Skeletal muscle satellite cell (primary cell): ENCODE data around the gene NSL1.
"Not testable (repeated sequence)": the region's sequence is repeated elsewhere in the genome, so short reads cannot be mapped to it uniquely, and the experiment has no call there.

Experiments used
- H3K27me3 ChIP-seq: 2 replicates; pipeline ENCODE4 v1.7.0; 2013; ENCODE audit warnings: low read length; ENCODE audit not compliant: control insufficient read depth, insufficient read depth
- H3K36me3 ChIP-seq: 2 replicates; pipeline ENCODE4 v1.7.0; 2013; ENCODE audit warnings: mild to moderate bottlenecking, control low read depth, low read length; ENCODE audit not compliant: insufficient read depth
- H3K4me1 ChIP-seq: 2 replicates; pipeline ENCODE4 v1.7.0; 2013; ENCODE audit warnings: low read length; ENCODE audit not compliant: control insufficient read depth, insufficient read depth
- H3K4me2 ChIP-seq: 2 replicates; pipeline ENCODE4 v1.7.0; 2013; ENCODE audit warnings: mild to moderate bottlenecking, low read length
- H3K4me3 ChIP-seq: 2 replicates; pipeline ENCODE4 v1.7.0; 2013; ENCODE audit warnings: low read length
- H3K9ac ChIP-seq: 2 replicates; pipeline ENCODE4 v1.7.0; 2013; ENCODE audit warnings: mild to moderate bottlenecking, low read depth, low read length, moderate library complexity
- H3K9me3 ChIP-seq: replicated peaks from 2 replicates; pipeline ENCODE4 v1.7.0; 2013; ENCODE audit warnings: mild to moderate bottlenecking, control low read depth, low read length

The NSL1 gene

GRCh38 chr1:212780759-212781158, 10.8 kb downstream of the NSL1 start:
- H3K4me1 ChIP-seq = peaks cover 8% of the 10 kb centered on the region
- H3K4me2 ChIP-seq = no peak overlapping the region
- H3K36me3 ChIP-seq = peaks cover 22% of the 10 kb centered on the region
- no peaks in the 10 kb centered on the region for H3K27me3 ChIP-seq
- H3K9ac ChIP-seq = no peak overlapping the region
- H3K9me3 ChIP-seq = no peaks in the 10 kb centered on the region
- H3K4me3 ChIP-seq = no peak overlapping the region

GRCh38 chr1:212779086-212779485, 12.5 kb downstream of the NSL1 start:
- H3K9me3 ChIP-seq, H3K4me1 ChIP-seq, H3K27me3 ChIP-seq, H3K9ac ChIP-seq, H3K4me3 ChIP-seq, H3K4me2 ChIP-seq: not testable (repeated sequence)
- H3K36me3 ChIP-seq = peaks cover 17% of the 10 kb centered on the region

DNA sequence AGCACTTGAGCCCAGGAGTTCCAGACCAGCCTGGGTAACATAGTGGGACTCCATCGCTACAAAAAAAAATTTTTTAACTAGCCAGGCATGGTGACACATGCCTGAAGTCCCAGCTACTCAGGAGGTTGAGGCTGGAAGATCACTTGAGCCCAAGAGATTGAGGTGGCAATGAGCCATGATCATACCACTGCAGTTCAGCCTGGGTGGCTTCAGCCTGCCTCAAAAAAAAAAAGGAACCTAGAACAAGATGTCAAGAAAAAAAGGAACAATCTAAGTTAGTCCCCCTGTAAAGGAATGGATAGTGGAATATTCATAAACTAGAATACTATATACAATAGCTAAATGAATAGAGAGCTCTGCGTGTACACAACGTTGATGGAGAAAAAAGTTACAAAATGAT, 14.4 kb downstream of the NSL1 start:
- H3K27me3 ChIP-seq = no peaks in the 10 kb centered on the region
- no peak overlapping the region for H3K9ac ChIP-seq
- H3K4me3 ChIP-seq = no peak overlapping the region
- H3K4me1 ChIP-seq = no peaks in the 10 kb centered on the region
- H3K4me2 ChIP-seq = no peak overlapping the region
- no peaks in the 10 kb centered on the region for H3K9me3 ChIP-seq
- H3K36me3 ChIP-seq = peaks cover 6% of the 10 kb centered on the region

DNA sequence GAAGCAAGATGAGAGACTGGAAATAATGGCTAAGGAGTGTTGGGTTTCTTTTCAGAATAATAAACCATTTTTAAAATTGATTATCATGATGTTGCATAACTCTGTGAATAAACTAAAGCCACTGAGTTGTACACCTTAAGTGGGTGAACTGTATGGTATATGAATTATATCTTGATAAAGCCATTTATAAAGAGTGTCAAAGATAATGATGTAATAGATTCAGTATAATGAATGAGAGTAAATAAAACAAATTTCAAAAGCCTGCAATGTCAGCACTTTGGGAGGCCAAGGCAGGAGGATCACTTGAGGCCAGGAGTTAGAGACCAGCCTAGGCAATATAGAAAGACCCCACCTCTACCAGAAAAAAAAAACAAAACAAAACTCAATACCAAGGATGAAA, 16.3 kb downstream of the NSL1 start:
- Histone ChIP-seq H3K27me3 (no peaks in the 10 kb centered on the region), H3K4me2 (no peak overlapping the region), H3K36me3 (no peaks in the 10 kb centered on the region), H3K4me3 (no peak overlapping the region), H3K9me3 (no peaks in the 10 kb centered on the region), H3K9ac (no peak overlapping the region), H3K4me1 (no peaks in the 10 kb centered on the region)

GRCh38 chr1:212774584-212774983, 17.0 kb downstream of the NSL1 start:
- no peak overlapping the region for H3K9ac ChIP-seq
- peaks cover under 1% of the 10 kb centered on the region for H3K9me3 ChIP-seq
- no peak overlapping the region for H3K4me2 ChIP-seq
- H3K27me3 ChIP-seq = no peaks in the 10 kb centered on the region
- H3K36me3 ChIP-seq = no peaks in the 10 kb centered on the region
- H3K4me3 ChIP-seq = no peak overlapping the region
- no peaks in the 10 kb centered on the region for H3K4me1 ChIP-seq

DNA sequence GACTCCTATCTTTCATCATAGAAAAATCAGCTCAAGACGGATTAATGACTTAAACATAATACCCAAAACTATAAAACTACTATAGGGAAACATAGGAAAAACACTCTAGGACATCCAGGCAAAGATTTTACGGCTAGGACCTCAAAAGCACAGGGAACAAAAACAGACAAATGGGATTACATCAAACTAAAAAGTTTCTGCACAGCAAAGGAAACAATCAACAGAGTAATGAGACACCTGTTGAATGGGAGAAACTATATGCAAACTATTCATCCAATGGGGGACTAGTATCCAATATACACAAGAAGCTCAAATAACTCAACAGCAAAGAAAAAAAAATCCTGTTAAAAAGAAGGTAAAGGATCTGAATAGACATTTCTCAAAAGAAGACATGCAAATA, 18.6 kb downstream of the NSL1 start:
- Histone ChIP-seq H3K4me1 (no peaks in the 10 kb centered on the region), H3K4me2 (no peak overlapping the region), H3K9me3 (peaks cover 3% of the 10 kb centered on the region), H3K36me3 (peaks cover 3% of the 10 kb centered on the region), H3K27me3 (no peaks in the 10 kb centered on the region), H3K4me3 (no peak overlapping the region), H3K9ac (no peak overlapping the region)

DNA sequence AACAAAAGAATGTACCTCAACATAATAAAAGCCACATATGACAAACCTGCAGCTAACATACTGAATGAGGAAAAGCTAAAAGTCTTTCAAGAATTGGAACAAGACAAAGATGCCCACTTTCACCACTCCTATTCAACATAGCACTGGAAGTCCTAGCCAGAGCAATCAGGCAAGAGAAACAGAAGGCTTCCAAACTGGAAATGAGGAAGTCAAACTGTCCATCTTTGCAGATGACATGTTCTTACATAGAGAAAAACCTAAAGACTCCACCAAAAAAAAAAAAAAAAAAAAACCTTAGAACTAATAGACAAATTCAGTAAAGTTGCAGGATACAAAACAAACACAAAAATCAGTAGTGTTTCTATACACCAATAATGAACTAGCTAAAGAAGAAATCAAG, 20.2 kb downstream of the NSL1 start:
- H3K4me3 ChIP-seq = no peak overlapping the region
- H3K4me2 ChIP-seq = no peak overlapping the region
- no peaks in the 10 kb centered on the region for H3K27me3 ChIP-seq
- H3K9ac ChIP-seq = no peak overlapping the region
- H3K36me3 ChIP-seq = peaks cover 3% of the 10 kb centered on the region
- no peaks in the 10 kb centered on the region for H3K4me1 ChIP-seq
- H3K9me3 ChIP-seq = peaks cover 3% of the 10 kb centered on the region

DNA sequence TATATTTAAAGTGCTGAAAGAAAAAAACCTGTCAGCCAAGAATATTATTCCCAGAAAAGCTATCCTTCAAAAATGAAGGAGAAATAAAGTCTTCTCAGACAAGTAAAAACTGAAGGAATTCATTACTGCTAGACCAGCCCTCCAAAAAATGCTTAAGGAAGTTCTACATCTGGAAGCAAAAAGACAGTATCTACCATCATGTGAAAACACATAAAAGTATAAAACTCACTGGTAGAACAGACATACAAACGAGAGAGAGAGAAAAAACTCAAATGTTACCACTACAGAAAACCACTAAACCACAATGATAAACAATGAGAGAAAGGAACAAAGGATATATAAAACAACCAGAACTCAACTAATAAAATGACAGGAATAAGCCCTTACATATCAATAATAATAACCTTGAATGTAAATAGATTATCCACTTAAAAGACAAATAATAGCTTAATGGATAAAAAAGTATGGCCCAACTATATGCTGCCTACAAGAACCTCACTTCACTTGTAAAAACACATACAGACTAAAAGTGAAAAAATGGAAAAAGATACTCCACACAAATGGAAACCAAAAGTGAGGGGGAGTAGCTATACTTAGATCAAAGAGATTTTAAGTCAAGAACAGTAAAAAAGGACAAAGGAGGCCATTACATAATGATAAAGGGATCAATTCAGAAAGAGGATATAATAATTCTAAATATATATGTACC, 22.0 kb downstream of the NSL1 start:
- no peaks in the 10 kb centered on the region for H3K4me1 ChIP-seq
- no peak overlapping the region for H3K9ac ChIP-seq
- peaks cover 3% of the 10 kb centered on the region for H3K36me3 ChIP-seq
- no peak overlapping the region for H3K4me2 ChIP-seq
- H3K27me3 ChIP-seq = no peaks in the 10 kb centered on the region
- H3K9me3 ChIP-seq = peaks cover 3% of the 10 kb centered on the region
- no peak overlapping the region for H3K4me3 ChIP-seq

DNA sequence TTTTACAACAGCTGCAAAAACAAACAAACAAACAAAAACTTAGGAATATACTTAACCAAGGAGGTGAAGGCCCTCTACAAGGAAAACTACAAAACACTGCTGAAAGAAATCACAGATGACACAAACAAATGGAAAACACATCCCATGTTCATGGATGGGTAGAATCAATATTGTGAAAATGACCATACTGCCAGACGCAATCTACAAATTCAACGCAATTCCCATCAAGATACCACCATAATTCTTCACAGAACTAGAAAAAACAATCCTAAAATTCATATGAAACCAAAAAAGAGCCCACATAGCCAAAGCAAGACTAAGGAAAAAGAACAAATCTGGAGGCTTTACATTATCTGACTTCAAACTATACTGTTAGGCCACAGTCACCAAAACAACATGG, 24.8 kb downstream of the NSL1 start:
- not testable (repeated sequence) for H3K4me1 ChIP-seq, H3K27me3 ChIP-seq, H3K4me3 ChIP-seq, H3K9ac ChIP-seq, H3K9me3 ChIP-seq, H3K4me2 ChIP-seq, H3K36me3 ChIP-seq

- not testable (repeated sequence) for H3K36me3 ChIP-seq, H3K4me3 ChIP-seq, H3K9ac ChIP-seq, H3K4me1 ChIP-seq, H3K4me2 ChIP-seq, H3K9me3 ChIP-seq, H3K27me3 ChIP-seq
Observed at GRCh38 chr1:212764718-212765281, 26.8 kb downstream of the NSL1 start.

GRCh38 chr1:212762839-212763238, 28.7 kb downstream of the NSL1 start:
- Histone ChIP-seq H3K9ac (no peak overlapping the region), H3K36me3 (no peaks in the 10 kb centered on the region), H3K4me3 (no peak overlapping the region), H3K4me2 (no peak overlapping the region), H3K27me3 (no peaks in the 10 kb centered on the region), H3K9me3 (no peaks in the 10 kb centered on the region), H3K4me1 (no peaks in the 10 kb centered on the region)

DNA sequence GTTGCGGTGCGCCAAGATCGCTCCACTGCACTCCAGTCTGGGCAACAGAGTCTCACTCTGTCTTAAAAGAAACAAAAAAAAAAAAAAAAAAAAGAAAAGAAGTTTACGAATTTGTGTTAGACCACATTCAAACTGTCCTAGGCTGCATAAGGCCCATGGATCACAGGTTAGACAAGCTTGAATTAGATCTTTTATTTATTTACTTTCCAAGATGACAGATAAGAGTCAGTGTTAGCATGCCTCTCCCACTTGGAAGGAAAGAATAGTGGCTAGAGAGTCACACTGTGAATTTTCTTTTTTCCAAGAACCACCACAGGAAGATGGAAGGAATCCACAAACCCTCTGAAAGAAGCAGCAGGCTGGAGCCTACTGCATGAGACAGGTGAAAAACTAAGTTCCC, 29.3 kb downstream of the NSL1 start:
- Histone ChIP-seq H3K36me3 (no peaks in the 10 kb centered on the region), H3K9me3 (no peaks in the 10 kb centered on the region), H3K9ac (no peak overlapping the region), H3K27me3 (no peaks in the 10 kb centered on the region), H3K4me2 (no peak overlapping the region), H3K4me1 (no peaks in the 10 kb centered on the region), H3K4me3 (no peak overlapping the region)
